T-helper 22 cell (primary cell): ENCODE results near the gene JMJD4.
"Not testable (repeated sequence)": the region's sequence is repeated elsewhere in the genome, so short reads cannot be mapped to it uniquely, and the experiment has no call there.

Source experiments
- DNase-seq: peaks from one replicate; pipeline ENCODE4 v3.0.0-alpha.2; 2020; ENCODE audit warnings: low read depth

The JMJD4 gene

GRCh38 chr1:227732586-227733308 lies 2.4 kb downstream of the JMJD4 start:
- no peak for DNase-seq

GRCh38 chr1:227731696-227732585 lies 3.2 kb downstream of the JMJD4 start:
- no peak for DNase-seq

GRCh38 chr1:227731241-227731677 lies 3.8 kb downstream of the JMJD4 start:
- no peak for DNase-seq

GRCh38 chr1:227730630-227731151 lies 4.4 kb downstream of the JMJD4 start:
- no peak for DNase-seq

- DNase-seq, result no peak
Observed at GRCh38 chr1:227729881-227730629, 5.0 kb downstream of the JMJD4 start.

GRCh38 chr1:227729144-227729880 lies 5.8 kb downstream of the JMJD4 start:
- no peak for DNase-seq

- no peak for DNase-seq
Observed at GRCh38 chr1:227728892-227729143, 6.3 kb downstream of the JMJD4 start.

- DNase-seq, result peak; percentile 64
Observed at GRCh38 chr1:227728059-227728891, 6.8 kb downstream of the JMJD4 start.

- no peak for DNase-seq
Observed at GRCh38 chr1:227726924-227727599, 8.0 kb downstream of the JMJD4 start.

- no peak for DNase-seq
Observed at GRCh38 chr1:227726318-227726717, 8.8 kb downstream of the JMJD4 start.

GRCh38 chr1:227725046-227725445 lies 10.1 kb downstream of the JMJD4 start:
- DNase-seq, result no peak

GRCh38 chr1:227723474-227723873 lies 11.6 kb downstream of the JMJD4 start:
- DNase-seq, result no peak

- no peak for DNase-seq
Observed at GRCh38 chr1:227718932-227719331, 16.2 kb downstream of the JMJD4 start.

GRCh38 chr1:227712648-227713047 lies 22.5 kb downstream of the JMJD4 start:
- no peak for DNase-seq

GRCh38 chr1:227710474-227710873 lies 24.6 kb downstream of the JMJD4 start:
- not testable (repeated sequence) for DNase-seq

GRCh38 chr1:227709451-227709850 lies 25.7 kb downstream of the JMJD4 start:
- DNase-seq, result no peak

- no peak for DNase-seq
Observed at GRCh38 chr1:227707846-227708245, 27.3 kb downstream of the JMJD4 start.

GRCh38 chr1:227701631-227702030 lies 33.5 kb downstream of the JMJD4 start:
- not testable (repeated sequence) for DNase-seq

- DNase-seq, result no peak
Observed at GRCh38 chr1:227697321-227697864, 37.7 kb downstream of the JMJD4 start.

- no peak for DNase-seq
Observed at GRCh38 chr1:227685807-227686206, 49.3 kb downstream of the JMJD4 start.
